ENCODE results near the gene WFIKKN2. TPM values are rescaled to one million over a fixed set of nuclear protein-coding genes. Genes with fewer than 3 reads are reported as not detected.

Gene WFIKKN2
- total and polyA plus RNA-seq, 2 of the 13 experiments (the other 11 are each of a cell fraction or from before 2014, with no cell fraction given): not detected

DNA sequence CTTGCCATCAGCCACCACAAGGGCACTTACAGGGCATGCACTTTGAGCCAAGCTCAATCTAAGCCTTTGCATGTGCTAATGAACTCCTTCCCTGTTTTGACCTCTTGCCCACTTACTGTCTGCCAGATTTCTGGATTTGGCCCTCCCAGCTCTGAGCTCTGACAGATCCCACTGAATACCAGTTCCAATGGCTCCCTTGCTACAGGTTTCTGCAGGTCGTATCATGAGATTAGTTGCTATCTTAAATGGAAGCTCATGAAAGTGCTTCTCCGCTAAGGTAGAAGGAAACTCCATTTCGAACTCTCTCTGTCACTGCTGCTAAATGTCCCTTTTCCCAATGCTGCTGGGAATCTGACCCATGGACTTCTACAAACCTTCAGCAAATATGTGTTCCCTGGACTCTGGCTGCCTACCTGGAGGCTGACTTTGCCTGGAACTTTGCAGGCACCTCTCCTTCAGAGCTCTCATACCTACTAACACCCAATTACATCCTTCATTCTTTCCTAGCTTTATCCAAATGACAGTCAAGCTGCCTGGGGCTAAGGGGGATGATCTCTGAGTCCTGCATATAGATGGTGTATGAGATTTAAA lies 54.2 kb downstream of the WFIKKN2 start (continued):
- TF ChIP-seq HNRNPLL (IDR thresholded peaks at IDR 0.05; ENCODE audit: low read depth, low read length, poor library complexity, severe bottlenecking): no peak
- TF ChIP-seq YY1 (IDR thresholded peaks at IDR 0.05; ENCODE audit: insufficient read depth, insufficient replicate concordance, low read depth, low read length): no peak
- no peak for TF ChIP-seq ZNF260 (CRISPR knock-in tag; IDR thresholded peaks at IDR 0.05; ENCODE audit: borderline replicate concordance, low read depth)
- no peak for TF ChIP-seq ZNF550 (CRISPR knock-in tag; IDR thresholded peaks at IDR 0.05; ENCODE audit: borderline replicate concordance)
- TF ChIP-seq MTA3 (CRISPR knock-in tag; IDR thresholded peaks at IDR 0.05): no peak
- 0 out of 2 replicates have a peak, but pooled peaks have one; percentile 21 for TF ChIP-seq HOXA5 (CRISPR knock-in tag; IDR thresholded peaks at IDR 0.05)
- TF ChIP-seq, protein P1, sequence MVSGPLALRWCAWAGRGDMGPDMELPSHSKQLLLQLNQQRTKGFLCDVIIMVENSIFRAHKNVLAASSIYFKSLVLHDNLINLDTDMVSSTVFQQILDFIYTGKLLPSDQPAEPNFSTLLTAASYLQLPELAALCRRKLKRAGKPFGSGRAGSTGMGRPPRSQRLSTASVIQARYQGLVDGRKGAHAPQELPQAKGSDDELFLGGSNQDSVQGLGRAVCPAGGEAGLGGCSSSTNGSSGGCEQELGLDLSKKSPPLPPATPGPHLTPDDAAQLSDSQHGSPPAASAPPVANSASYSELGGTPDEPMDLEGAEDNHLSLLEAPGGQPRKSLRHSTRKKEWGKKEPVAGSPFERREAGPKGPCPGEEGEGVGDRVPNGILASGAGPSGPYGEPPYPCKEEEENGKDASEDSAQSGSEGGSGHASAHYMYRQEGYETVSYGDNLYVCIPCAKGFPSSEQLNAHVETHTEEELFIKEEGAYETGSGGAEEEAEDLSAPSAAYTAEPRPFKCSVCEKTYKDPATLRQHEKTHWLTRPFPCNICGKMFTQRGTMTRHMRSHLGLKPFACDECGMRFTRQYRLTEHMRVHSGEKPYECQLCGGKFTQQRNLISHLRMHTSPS (CRISPR knock-in tag; IDR thresholded peaks at IDR 0.05; ENCODE audit: low read depth): no peak
- TF ChIP-seq SUZ12 (IDR thresholded peaks at IDR 0.05; ENCODE audit: low read depth, low read length): no peak
- TF ChIP-seq ZNF33A (CRISPR knock-in tag; IDR thresholded peaks at IDR 0.05; ENCODE audit: borderline replicate concordance): peak; percentile 51; the same call in 1 of the 2 replicates
- TF ChIP-seq GTF3A (CRISPR knock-in tag; conservative IDR thresholded peaks at IDR 0.05): no peak
- no peak for TF ChIP-seq ADNP (CRISPR knock-in tag; IDR thresholded peaks at IDR 0.05)
- TF ChIP-seq, protein P2, sequence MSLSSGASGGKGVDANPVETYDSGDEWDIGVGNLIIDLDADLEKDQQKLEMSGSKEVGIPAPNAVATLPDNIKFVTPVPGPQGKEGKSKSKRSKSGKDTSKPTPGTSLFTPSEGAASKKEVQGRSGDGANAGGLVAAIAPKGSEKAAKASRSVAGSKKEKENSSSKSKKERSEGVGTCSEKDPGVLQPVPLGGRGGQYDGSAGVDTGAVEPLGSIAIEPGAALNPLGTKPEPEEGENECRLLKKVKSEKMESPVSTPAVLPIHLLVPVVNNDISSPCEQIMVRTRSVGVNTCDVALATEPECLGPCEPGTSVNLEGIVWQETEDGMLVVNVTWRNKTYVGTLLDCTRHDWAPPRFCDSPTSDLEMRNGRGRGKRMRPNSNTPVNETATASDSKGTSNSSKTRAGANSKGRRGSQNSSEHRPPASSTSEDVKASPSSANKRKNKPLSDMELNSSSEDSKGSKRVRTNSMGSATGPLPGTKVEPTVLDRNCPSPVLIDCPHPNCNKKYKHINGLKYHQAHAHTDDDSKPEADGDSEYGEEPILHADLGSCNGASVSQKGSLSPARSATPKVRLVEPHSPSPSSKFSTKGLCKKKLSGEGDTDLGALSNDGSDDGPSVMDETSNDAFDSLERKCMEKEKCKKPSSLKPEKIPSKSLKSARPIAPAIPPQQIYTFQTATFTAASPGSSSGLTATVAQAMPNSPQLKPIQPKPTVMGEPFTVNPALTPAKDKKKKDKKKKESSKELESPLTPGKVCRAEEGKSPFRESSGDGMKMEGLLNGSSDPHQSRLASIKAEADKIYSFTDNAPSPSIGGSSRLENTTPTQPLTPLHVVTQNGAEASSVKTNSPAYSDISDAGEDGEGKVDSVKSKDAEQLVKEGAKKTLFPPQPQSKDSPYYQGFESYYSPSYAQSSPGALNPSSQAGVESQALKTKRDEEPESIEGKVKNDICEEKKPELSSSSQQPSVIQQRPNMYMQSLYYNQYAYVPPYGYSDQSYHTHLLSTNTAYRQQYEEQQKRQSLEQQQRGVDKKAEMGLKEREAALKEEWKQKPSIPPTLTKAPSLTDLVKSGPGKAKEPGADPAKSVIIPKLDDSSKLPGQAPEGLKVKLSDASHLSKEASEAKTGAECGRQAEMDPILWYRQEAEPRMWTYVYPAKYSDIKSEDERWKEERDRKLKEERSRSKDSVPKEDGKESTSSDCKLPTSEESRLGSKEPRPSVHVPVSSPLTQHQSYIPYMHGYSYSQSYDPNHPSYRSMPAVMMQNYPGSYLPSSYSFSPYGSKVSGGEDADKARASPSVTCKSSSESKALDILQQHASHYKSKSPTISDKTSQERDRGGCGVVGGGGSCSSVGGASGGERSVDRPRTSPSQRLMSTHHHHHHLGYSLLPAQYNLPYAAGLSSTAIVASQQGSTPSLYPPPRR (CRISPR knock-in tag; IDR thresholded peaks at IDR 0.05; ENCODE audit: borderline replicate concordance): peak; percentile 42; the same call in 1 of the 2 replicates
- TF ChIP-seq CREB1 (IDR thresholded peaks at IDR 0.05): no peak
- no peak for TF ChIP-seq CREB1 (CRISPR knock-in tag; IDR thresholded peaks at IDR 0.05)
- no peak for TF ChIP-seq ZNF850 (CRISPR knock-in tag; conservative IDR thresholded peaks at IDR 0.05)
- TF ChIP-seq HOXD1 (CRISPR knock-in tag; IDR thresholded peaks at IDR 0.05): no peak
- TF ChIP-seq NR0B2 (CRISPR knock-in tag; IDR thresholded peaks at IDR 0.05): no peak; the same call in 1 of the 2 replicates
- TF ChIP-seq POLR2G (IDR thresholded peaks at IDR 0.05; ENCODE audit: low read depth, low read length): no peak
- no peak for TF ChIP-seq ZNF619 (CRISPR knock-in tag; IDR thresholded peaks at IDR 0.05)
- TF ChIP-seq ZNF343 (CRISPR knock-in tag; IDR thresholded peaks at IDR 0.05): no peak
- no peak for TF ChIP-seq SNAPC5 (CRISPR knock-in tag; IDR thresholded peaks at IDR 0.05; ENCODE audit: borderline replicate concordance)
- TF ChIP-seq CCAR2 (optimal IDR thresholded peaks at IDR 0.05; ENCODE audit: low read depth, low read length): no peak
- no peak for TF ChIP-seq SMAD3 (CRISPR knock-in tag; IDR thresholded peaks at IDR 0.05)
- TF ChIP-seq MEIS1 (CRISPR knock-in tag; IDR thresholded peaks at IDR 0.05; ENCODE audit: borderline replicate concordance): no peak; the same call in 1 of the 2 replicates
